ENCODE data around the gene FAM171A1.
"Not testable (repeated sequence)": the region's sequence is repeated elsewhere in the genome, so short reads cannot be mapped to it uniquely, and the experiment has no call there.

The FAM171A1 gene

DNA sequence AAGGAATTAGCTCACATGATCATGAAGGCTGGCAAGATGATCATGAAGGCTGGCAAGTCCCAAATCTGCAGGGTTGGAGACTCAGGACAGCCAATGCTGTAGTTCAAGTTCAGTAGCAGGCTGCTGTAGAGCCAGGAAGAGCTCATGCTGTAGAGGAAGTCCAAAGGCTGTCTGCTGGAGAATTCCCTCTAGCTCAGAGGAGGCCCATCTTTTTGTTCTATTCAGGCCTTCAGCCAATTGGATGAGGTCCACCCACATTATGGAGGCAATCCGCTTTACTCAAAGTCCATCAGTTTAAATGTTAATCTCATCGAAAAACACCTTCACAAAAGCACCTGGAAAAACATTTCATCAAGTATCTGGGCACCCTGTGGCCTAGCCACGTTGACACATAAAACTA is 24.8 kb upstream of the FAM171A1 start:
- Histone ChIP-seq H3K4me1 (ENCODE audit: low read length) (no peaks in the 10 kb centered on the region), H3K79me2 (ENCODE audit: low read length) (no peaks in the 10 kb centered on the region), H3K27me3 (replicated peaks; ENCODE audit: insufficient read depth, low read length) (no peaks in the 10 kb centered on the region), H3K4me2 (ENCODE audit: low read depth, low read length) (no peak overlapping the region), H3K4me3 (ENCODE audit: low read length) (no peak overlapping the region), H3K9me2 (replicated peaks; ENCODE audit: insufficient read depth, low read length) (no peaks in the 10 kb centered on the region), H3K27ac (ENCODE audit: low read length) (no peak overlapping the region), H3F3A (ENCODE audit: insufficient read depth, low read length) (no peaks in the 10 kb centered on the region), H2AFZ (ENCODE audit: low read length) (no peak overlapping the region), H3K36me3 (replicated peaks; ENCODE audit: insufficient read depth, low read length) (no peaks in the 10 kb centered on the region), H3K9me3 (replicated peaks; ENCODE audit: insufficient read depth, low read length) (no peaks in the 10 kb centered on the region), H4K20me1 (ENCODE audit: insufficient read depth, low read length) (no peaks in the 10 kb centered on the region), H3K9ac (ENCODE audit: low read length) (no peak overlapping the region)
- DNase-seq, result no peak
- TF ChIP-seq, protein P1, sequence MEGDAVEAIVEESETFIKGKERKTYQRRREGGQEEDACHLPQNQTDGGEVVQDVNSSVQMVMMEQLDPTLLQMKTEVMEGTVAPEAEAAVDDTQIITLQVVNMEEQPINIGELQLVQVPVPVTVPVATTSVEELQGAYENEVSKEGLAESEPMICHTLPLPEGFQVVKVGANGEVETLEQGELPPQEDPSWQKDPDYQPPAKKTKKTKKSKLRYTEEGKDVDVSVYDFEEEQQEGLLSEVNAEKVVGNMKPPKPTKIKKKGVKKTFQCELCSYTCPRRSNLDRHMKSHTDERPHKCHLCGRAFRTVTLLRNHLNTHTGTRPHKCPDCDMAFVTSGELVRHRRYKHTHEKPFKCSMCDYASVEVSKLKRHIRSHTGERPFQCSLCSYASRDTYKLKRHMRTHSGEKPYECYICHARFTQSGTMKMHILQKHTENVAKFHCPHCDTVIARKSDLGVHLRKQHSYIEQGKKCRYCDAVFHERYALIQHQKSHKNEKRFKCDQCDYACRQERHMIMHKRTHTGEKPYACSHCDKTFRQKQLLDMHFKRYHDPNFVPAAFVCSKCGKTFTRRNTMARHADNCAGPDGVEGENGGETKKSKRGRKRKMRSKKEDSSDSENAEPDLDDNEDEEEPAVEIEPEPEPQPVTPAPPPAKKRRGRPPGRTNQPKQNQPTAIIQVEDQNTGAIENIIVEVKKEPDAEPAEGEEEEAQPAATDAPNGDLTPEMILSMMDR (IDR thresholded peaks at IDR 0.05; ENCODE audit: low read length), result no peak
- TF ChIP-seq EZH2phosphoT487 (IDR thresholded peaks at IDR 0.05; ENCODE audit: low read length), result no peak
- no peak for TF ChIP-seq EZH2 (optimal IDR thresholded peaks at IDR 0.05; ENCODE audit: low read depth, low read length)

DNA sequence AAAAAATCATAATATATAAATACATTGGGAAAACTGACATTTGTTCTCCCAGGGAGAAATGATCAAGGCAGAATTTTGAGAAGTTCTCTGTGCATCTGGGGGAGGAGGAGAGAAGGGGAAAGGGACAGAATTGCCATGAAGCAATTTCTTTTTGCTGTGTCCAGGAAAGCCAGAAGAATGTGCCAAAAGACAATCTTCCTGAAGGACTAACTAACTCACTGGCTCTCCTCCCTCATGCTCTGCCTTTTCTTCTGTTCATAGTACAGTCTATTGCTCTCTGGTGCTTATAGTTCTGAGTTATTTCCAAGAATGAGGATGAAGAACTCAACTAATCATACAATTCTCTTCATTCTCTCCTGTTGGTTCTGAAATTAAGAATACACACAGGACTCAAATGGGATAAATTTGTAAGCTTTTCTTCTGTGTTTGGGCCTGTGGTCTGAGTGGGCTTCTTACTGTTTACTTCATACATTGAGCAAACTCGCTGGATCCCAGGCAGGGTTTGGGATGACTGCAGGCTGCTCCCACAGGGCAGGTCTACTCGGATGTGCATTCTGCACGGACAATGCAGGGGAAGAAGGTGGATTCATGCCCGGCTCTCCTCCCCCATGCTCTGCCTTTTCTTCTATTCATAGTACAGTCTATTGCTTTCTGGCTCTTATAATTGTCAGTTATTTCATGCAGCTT is 22.2 kb upstream of the FAM171A1 start:
- TF ChIP-seq EZH2phosphoT487 (IDR thresholded peaks at IDR 0.05; ENCODE audit: low read length) (no peak), EZH2 (optimal IDR thresholded peaks at IDR 0.05; ENCODE audit: low read depth, low read length) (no peak)
- TF ChIP-seq, protein P1 (IDR thresholded peaks at IDR 0.05; ENCODE audit: low read length), result no peak
- H3K9me2 ChIP-seq (replicated peaks; ENCODE audit: insufficient read depth, low read length), result no peaks in the 10 kb centered on the region
- no peaks in the 10 kb centered on the region for H3K4me1 ChIP-seq (ENCODE audit: low read length)
- H3F3A ChIP-seq (ENCODE audit: insufficient read depth, low read length), result no peaks in the 10 kb centered on the region
- H3K27ac ChIP-seq (ENCODE audit: low read length), result no peak overlapping the region
- H3K9me3 ChIP-seq (replicated peaks; ENCODE audit: insufficient read depth, low read length), result no peaks in the 10 kb centered on the region
- no peak overlapping the region for H3K4me3 ChIP-seq (ENCODE audit: low read length)
- no peak overlapping the region for H2AFZ ChIP-seq (ENCODE audit: low read length)
- no peaks in the 10 kb centered on the region for H3K36me3 ChIP-seq (replicated peaks; ENCODE audit: insufficient read depth, low read length)
- no peak overlapping the region for H3K9ac ChIP-seq (ENCODE audit: low read length)
- H3K4me2 ChIP-seq (ENCODE audit: low read depth, low read length), result no peak overlapping the region
- DNase-seq, result no peak
- H3K27me3 ChIP-seq (replicated peaks; ENCODE audit: insufficient read depth, low read length), result no peaks in the 10 kb centered on the region
- H4K20me1 ChIP-seq (ENCODE audit: insufficient read depth, low read length), result no peaks in the 10 kb centered on the region
- H3K79me2 ChIP-seq (ENCODE audit: low read length), result no peaks in the 10 kb centered on the region

DNA sequence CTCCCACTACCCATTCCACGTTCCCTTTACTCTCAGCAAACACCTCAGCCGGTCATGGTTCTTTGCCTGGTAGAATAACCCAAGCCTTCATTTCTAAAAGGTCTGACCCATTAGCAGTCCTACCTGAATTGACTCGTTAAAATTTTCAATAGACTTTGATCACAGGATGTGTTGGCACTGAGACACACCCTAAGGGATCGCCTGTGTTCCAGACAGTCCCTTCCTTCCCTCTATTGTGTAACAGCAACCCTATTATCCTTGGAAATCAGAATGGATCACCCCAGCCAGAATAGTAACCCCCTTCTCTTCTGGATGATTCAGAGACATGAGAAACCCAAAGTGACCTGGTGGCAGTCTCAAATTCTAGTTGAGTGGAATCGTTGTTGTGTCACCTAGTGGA is 20.4 kb upstream of the FAM171A1 start:
- H2AFZ ChIP-seq (ENCODE audit: low read length), result no peak overlapping the region
- no peak for DNase-seq
- H3K9me2 ChIP-seq (replicated peaks; ENCODE audit: insufficient read depth, low read length), result no peaks in the 10 kb centered on the region
- no peaks in the 10 kb centered on the region for H3F3A ChIP-seq (ENCODE audit: insufficient read depth, low read length)
- no peak overlapping the region for H3K27ac ChIP-seq (ENCODE audit: low read length)
- H3K79me2 ChIP-seq (ENCODE audit: low read length), result no peaks in the 10 kb centered on the region
- H3K27me3 ChIP-seq (replicated peaks; ENCODE audit: insufficient read depth, low read length), result no peaks in the 10 kb centered on the region
- no peaks in the 10 kb centered on the region for H4K20me1 ChIP-seq (ENCODE audit: insufficient read depth, low read length)
- H3K4me1 ChIP-seq (ENCODE audit: low read length), result no peaks in the 10 kb centered on the region
- no peak overlapping the region for H3K9ac ChIP-seq (ENCODE audit: low read length)
- H3K4me2 ChIP-seq (ENCODE audit: low read depth, low read length), result no peak overlapping the region
- no peaks in the 10 kb centered on the region for H3K9me3 ChIP-seq (replicated peaks; ENCODE audit: insufficient read depth, low read length)
- TF ChIP-seq EZH2phosphoT487 (IDR thresholded peaks at IDR 0.05; ENCODE audit: low read length) (no peak), EZH2 (optimal IDR thresholded peaks at IDR 0.05; ENCODE audit: low read depth, low read length) (no peak)
- TF ChIP-seq, protein P1 (IDR thresholded peaks at IDR 0.05; ENCODE audit: low read length), result no peak
- no peaks in the 10 kb centered on the region for H3K36me3 ChIP-seq (replicated peaks; ENCODE audit: insufficient read depth, low read length)
- H3K4me3 ChIP-seq (ENCODE audit: low read length), result no peak overlapping the region

DNA sequence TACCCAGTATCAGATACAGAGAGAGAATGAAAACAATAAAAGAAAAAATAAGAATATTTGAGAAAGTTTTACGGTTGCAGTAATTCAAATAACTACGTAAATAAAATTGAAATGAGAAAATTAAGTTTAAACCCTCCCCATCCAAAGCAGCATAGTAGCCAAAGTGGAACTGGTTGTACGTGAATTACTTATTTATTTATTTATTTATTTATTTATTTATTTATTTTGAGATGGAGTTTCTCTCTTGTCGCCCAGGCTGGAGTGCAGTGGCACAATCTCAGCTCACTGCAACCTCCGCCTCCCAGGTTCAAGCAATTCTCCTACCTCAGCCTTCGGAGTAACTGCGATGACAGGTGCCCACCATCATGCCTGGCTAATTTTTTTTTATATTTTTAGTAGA is 17.1 kb upstream of the FAM171A1 start:
- not testable (repeated sequence) for H3K27ac ChIP-seq (ENCODE audit: low read length); H2AFZ ChIP-seq (ENCODE audit: low read length); DNase-seq

More for the DNA sequence above, 17.1 kb upstream of the FAM171A1 start:
- H3K9me2 ChIP-seq (replicated peaks; ENCODE audit: insufficient read depth, low read length); H3K27me3 ChIP-seq (replicated peaks; ENCODE audit: insufficient read depth, low read length); H3K4me3 ChIP-seq (ENCODE audit: low read length); H3K9me3 ChIP-seq (replicated peaks; ENCODE audit: insufficient read depth, low read length); H3K36me3 ChIP-seq (replicated peaks; ENCODE audit: insufficient read depth, low read length); H4K20me1 ChIP-seq (ENCODE audit: insufficient read depth, low read length); H3K79me2 ChIP-seq (ENCODE audit: low read length); H3F3A ChIP-seq (ENCODE audit: insufficient read depth, low read length); H3K4me2 ChIP-seq (ENCODE audit: low read depth, low read length); H3K9ac ChIP-seq (ENCODE audit: low read length); H3K4me1 ChIP-seq (ENCODE audit: low read length): not testable (repeated sequence)
